ENCODE results near the gene TMEM132D.

GRCh38 chr12:129840145-129840884, 63.5 kb downstream of the TMEM132D start:
- no peak for TF ChIP-seq CTCF (IDR thresholded peaks at IDR 0.05; ENCODE audit: control extremely low read depth in 1 of 3, insufficient read depth in 1 of 3, low read depth in 1 of 3, low read length in 3 of 3)
- no peak for TF ChIP-seq RAD21 (IDR thresholded peaks at IDR 0.05 in 1 of 2, conservative IDR thresholded peaks at IDR 0.05 in 1 of 2; ENCODE audit: low read depth in 2 of 2, low read length in 2 of 2)
- TF ChIP-seq SP2 (IDR thresholded peaks at IDR 0.05; ENCODE audit: low read length), result no peak
- TF ChIP-seq EZH2 (IDR thresholded peaks at IDR 0.05; ENCODE audit: low read depth, low read length, severe bottlenecking), result no peak

Measured in H1 (cell line).